GM21619 (cell line): ENCODE data around the gene MNAT1.
"Not testable (repeated sequence)": the region's sequence is repeated elsewhere in the genome, so short reads cannot be mapped to it uniquely, and the experiment has no call there.

Experiments
- ATAC-seq: cut with Tn5 transposase; IDR thresholded peaks from one replicate; pipeline ENCODE4 v1.9.1; 2021; ENCODE audit not compliant: unreplicated experiment

MNAT1 gene

DNA sequence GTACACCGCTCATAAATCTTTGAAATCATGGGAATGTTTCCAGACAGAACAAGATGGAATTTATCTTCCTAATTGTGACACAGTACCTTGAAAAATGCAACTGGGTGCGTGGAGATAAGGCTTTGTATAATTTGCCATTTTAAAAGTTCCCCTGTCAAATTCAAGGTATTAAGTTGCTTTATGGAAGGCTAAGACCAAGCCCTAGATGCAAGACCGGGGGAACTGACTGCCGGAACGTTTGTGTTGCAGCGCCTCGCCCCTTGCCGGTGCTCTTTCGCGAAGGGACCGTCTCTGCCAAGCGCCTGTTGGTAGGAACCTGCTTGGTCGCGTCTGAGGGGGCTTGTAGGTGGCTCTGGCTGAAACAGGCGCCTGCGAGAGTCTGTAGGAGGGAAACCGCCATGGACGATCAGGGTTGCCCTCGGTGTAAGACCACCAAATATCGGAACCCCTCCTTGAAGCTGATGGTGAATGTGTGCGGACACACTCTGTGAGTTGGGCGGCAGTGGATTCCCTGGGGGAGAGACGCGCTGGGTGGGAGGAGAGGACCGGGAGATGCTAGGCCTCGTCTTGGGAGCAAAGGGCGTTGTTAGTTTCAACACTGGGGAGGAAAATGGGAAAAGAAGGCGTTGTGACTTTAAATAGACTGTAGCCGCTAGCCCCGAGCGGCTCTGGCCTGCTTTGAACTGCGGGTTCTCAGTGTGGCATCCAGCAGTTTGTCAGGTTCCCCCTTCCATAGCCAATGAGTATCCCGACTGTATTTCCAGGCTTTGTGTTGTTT, at the start of gene MNAT1:
Gene MNAT1 (plus strand): TSS at position 297 of the 778 bp plus-strand sequence. CDS start 102 bp downstream, at position 399.
- peak; percentile 86 for ATAC-seq

DNA sequence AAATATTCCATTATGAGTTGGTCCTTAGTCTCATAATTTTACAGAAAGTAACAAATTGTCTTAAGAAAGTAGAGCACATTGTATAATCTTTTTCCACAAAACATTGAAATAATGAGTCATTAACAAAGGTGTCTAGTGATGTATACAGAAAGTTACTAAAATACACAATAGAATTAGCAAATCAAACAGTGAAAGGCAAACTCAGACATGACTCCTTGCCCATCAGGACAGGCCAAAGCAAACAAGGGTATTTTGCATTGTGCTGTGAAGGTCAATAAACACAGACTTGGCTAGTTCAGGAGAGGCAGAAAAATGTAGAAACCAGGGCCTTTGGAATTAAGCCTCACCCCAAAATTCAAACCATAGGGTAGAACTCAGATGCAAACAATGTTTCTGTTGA, 47.7 kb upstream of the MNAT1 start:
- ATAC-seq, result no peak

DNA sequence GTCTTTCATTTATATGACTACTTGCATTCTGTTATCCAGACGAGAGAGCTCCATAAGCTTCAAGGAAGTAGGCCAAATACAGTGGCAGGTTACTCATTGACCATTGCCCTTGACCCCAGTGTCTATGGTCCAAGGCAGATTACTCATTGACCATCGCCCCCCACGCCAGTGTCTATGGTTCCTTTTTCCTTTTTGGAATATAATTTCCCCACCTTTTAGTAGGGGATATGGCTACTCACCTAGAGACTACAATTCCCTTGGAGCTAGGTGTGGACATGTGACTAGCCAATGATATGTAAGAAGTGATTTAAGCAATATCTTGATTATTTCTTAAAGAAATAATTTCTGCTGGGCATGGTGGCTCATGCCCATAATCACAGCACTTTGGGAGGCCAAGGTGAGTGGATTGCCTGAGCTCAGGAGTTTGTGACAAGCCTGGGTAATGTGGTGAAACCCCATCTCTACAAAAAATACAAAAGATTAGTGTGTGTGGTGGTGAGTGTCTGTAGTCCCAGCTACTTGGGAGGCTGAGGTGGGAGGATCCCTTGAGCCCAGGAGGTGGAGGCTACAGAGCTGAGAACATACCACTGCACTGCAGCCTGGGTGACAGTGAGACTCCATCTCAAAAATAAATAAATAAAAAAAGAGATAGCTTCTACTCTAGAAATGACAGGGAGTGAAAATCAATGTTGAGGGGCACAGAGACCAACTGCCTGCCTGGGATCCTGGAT, 43.0 kb upstream of the MNAT1 start:
- ATAC-seq, result no peak

DNA sequence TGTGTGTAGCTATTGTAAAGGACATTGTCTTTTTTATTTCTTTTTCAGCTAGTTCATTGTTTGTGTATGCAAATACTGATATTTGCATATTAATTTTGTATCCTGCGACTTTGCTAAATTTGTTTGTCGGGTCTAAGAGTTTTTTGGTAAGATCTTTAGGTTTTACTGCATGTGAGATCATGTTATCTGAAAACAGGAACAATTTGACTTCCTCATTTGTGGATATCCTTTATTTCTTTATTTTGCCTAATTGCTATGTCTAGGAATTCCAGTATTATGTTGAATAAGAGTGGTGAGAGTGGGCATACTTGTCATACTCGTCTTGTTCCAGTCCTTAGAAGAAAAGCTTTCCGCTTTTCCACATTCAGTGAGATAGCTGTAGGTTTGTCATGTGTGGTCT, 39.2 kb upstream of the MNAT1 start:
- ATAC-seq, result no peak

DNA sequence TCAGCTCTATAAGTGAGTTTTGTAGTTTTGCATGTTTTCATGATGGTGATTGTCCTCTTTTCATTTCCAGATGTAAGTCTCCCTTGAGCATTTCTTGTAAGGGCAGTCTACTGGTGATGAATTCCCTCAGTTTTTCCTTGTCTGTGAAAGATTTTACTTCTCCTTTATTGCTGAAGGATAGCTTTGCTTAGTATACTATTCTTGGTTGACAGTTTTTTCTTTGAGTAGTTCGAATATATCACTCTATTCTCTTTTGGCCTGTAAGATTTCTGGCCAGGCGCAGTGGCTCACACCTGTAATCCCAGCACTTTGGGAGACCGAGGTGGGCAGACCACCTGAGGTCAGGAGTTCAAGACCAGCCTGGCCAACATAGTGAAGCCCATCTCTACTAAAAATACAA, 34.0 kb upstream of the MNAT1 start:
- ATAC-seq, result no peak

DNA sequence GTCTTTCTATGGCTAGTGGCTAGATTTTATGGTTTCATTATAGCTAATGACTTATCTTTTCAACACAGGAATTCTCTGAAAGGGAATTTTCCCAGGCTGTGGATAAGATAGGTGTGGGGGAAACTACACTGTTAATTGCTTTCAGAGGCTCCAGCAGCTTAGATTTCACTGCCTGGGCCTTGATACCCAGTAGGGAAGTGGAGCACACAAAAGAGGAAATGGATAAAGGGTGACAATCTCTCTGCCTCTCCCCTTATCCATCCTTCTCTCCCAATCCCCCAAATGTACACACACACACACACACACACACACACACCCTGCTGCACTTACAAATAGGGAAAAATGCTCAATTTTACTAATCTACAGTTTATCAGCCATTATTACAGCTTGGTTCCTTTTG, 29.5 kb upstream of the MNAT1 start:
- no peak for ATAC-seq

DNA sequence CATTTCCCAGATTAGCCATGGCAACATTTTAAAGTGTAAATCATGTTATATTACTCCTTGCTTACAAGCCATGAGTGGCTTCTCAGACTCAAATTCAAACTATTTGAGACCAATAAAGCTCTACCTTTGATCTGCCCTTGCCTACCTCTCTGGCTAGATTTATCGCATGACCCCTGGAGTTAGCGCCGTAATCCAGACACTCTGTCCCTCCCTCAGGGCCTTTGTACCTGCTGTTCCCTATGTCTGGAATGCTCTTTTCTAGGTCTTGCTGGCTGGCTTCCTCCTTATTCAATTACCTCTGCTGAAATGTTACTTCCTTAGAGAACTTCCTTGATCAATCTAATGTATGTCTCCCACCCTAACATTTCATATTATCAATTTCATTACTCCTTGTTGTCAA, 26.7 kb upstream of the MNAT1 start:
- ATAC-seq, result no peak

DNA sequence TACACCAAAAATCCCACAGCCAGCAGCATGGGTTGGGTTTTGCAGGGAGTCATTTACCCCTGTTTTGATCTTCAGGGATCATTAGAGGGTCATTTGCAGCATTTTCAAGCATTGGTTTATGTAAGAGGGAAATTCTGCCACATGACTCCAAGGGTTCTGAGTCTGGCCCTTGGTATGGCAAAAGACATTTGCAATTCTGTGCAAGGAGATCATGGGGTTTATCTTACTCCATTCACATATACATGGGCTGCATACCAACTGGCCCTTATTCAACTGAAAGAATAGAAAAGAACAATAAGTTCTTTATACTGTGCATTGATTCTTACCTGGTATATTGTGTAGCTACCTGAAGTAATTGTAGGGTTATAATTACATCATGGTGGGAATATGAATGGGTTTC, 24.1 kb upstream of the MNAT1 start:
- ATAC-seq, result no peak

DNA sequence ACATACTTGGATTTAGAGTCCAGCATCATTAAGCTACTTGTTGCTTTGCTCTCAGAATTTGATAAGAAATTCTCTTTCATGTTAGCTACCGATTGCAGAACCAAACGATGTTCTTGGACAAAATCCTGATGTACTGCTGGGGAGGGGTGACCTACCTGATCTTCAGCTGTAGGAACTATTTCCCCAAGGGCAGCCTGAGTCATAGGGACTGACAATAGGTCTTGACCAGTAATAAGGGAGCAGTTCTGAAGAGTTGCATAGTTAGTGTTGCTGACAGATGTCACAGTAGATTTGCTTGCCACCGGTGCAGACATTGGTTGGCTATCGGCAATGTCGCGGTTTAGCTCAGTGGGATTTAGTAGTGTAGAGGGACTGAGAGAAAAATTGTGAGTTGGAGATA, 21.0 kb upstream of the MNAT1 start:
- no peak for ATAC-seq

DNA sequence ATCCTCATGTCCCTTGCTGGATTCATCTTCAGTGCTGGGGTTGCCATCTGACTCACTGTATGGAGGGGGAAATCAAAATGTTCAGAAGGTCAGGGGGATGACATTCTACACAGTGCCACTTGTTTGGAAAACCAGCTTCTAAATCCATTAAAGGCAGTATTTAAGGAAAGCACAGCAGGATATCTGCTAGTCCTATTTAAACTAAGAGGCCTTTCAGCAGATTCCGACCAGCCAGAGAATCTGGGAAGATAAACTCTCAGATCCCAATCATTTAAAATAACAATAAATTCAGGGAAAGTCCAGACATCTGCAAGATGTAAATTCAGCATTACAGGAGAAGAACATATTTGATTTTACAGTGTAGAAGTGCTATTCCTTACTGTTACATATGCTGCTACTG, 14.2 kb upstream of the MNAT1 start:
- no peak for ATAC-seq

DNA sequence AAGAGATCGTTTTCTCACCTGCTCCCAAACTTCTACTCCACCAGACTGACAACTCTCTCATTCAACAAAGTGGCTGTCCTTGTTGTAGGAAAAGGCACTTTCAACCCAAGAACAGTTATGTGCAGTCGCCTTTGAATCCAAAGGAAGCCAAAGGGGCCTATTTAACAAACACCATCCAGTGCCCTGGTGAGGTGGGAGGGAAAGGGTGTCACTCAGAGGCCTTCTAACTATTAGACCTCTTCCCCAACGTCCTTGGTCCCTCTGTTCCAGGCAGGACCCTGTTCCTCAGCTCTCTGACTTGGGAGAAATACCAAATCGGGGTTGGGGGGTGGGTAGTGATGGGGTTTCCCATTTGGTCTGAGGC, 13.6 kb upstream of the MNAT1 start:
- ATAC-seq, result no peak

DNA sequence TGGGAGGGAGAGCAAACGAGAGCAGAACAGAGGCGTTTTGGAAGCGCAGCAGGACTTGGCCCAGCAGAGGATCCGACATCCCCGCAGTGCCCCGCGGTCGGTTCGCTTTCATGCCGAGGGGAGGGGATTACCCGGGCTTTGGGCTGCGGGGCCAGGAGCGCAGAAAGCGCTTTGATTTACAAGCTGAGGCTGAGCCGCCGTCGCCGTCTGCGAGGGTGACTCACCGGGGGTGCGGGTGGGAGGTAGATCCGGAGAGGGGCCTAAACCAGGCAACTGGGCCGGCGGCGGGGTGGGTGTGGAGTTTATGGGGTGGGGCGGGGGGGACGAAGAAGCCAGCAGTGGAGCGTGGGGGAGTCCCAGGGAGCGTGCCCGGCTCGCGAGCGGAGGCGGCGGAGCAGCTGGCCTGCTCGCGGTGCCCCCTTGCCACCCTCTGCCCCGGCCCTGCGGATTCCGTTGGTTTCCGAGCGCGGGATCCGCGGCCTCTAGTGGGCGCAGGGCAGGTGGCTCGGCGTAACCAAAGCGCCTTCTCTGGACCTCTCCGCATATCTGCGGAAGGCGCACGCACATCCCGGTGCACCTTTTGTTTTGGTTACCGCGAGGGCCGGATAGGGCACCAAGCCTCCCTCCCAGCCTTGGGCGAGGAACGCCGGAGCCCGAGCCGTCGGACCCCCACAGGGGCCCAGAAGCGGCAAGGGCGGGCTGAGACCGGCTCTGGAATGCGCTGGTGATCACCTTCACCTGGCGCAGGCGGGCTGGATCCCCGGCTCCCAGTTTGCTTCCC, 13.0 kb upstream of the MNAT1 start:
- no peak for ATAC-seq

DNA sequence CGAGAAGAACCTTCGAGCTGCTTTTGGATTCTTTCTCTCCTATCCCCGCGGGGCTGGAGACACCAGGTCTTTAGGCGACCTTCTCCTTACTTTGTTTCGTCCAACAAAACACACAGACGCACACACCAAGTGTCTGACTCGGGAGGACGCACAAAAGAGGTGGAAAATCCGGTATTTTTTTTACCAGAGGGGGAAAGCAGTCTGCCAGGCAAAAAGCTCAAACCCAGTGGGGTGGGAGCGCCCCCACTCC, 12.5 kb upstream of the MNAT1 start:
- no peak for ATAC-seq

DNA sequence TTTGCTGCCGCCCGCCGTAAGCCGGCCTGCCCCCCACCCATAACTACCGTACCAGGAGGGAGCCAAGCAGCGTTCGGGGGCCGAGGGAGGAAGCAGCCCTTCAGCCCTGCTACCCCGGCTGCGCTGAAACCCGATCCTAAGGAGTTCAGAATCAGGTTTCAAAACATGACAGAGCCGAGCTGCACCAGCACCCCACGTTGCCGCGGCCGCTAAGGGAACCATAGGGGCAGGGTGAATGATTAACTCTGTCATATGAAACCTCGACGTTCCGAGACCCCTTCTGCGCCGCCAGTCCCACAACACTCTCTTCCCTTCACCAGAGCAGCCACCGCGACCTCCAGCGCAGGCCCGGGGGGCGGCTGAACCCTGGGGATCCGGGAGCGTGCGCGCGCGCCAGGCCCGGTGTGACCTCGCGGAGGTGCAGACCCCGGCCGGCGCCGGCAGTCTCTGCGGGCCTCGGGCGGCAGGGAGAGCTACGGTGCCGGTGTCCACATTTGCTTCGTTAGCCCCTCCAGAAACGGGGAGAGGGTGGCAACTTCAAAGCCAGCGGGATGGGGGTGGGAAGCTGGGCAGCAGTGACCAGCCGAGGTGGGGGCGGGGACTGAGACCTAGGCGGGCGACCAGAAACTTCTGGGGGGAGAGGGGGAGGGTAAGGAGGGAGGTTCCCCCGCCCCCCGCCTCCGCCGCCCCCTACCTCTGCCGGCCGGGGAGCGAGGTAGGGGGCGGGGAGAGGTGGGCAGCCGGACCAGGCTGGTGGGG, 12.0 kb upstream of the MNAT1 start:
- peak; percentile 46 for ATAC-seq

DNA sequence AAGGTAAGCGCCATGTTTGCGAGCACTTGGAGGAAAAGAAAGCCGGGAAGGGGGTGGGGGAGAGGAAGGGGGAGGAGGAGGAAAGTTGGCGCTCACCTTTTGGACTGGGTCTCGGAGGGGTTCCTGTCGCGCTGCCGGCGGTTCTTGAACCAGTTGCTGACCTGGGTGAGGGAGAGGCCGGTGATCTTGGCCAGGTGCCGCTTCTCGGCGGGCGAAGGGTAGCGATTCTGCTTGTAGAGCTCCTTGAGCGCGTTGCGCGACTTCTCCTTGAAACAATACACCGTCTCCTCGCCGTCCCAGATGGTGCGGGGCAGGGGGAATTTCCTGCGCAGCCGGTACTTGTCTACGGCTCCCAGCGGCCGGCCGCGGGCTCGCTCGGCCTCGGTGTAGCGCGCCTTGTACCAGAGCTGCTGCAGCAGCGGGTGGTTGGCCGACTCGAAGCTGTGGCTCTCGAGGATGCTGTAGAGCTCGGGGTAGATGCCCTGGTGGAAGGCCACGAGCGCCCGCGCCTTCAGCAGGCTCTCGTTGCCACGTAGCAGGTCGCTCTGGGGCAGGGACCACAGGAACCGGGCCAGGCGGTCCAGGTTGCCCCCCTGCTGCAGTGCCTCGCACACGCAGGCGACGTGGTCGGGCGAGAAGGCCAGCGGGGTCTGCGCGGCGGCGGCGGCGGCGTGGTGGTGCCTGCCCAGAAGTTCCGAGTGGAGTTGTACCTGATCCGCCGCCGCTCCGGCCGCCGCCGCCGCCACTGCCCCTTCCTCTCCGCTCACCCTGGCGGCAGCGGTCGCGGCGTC, 11.2 kb upstream of the MNAT1 start:
- peak; percentile 35 for ATAC-seq

DNA sequence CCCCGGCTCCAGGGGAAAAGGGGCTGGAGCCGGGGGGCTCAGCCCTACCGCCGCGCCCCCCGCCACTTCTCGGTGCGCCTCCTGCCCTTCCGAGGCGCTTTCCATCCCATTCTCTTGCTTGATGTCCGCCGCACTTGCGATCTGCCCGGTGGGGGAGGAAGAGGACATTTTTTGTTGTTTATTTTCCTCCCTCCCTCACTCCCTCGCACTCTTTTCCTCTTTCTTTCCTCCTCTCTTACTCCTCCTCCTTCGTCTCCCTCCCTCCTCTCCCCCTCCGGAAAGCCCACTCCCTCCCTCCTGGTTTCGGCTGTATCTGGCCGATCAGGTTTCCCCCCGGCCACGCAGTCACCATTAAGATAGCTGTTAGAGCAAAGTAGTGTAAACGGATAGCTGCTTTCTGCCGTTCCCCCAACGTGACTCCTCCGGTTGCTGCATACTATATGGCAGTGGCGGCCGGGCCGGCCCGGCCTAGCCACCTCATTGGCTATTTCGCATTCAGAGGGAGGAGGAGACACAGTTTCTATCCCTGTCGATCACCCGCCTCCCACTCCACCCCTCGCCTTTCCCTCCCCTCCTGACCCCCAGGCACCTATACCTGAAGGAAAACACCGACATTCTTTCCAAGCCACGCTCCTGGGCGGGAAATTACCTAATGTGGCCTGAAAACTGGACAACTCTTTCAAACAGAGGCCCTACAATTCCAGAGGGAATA, 10.5 kb upstream of the MNAT1 start, which contains the start of gene SIX4:
Gene SIX4 (minus strand): TSS at position 445 of the 712 bp plus-strand sequence. CDS start 277 bp downstream, at position 168.
- ATAC-seq, result peak; percentile 46

DNA sequence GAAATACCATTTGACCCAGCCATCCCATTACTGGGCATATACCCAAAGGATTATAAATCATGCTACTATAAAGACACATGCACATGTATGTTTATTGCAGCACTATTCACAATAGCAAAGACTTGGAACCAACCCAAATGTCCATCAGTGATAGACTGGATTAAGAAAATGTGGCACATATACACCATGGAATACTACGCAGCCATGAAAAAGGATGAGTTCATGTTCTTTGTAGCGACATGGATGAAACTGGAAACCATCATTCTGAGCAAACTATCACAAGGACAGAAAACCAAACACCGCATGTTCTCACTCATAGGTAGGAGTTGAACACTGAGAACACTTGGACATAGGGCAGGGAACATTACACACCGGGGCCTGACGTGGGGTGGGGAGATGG, 3.3 kb upstream of the MNAT1 start:
- ATAC-seq, result not testable (repeated sequence)

DNA sequence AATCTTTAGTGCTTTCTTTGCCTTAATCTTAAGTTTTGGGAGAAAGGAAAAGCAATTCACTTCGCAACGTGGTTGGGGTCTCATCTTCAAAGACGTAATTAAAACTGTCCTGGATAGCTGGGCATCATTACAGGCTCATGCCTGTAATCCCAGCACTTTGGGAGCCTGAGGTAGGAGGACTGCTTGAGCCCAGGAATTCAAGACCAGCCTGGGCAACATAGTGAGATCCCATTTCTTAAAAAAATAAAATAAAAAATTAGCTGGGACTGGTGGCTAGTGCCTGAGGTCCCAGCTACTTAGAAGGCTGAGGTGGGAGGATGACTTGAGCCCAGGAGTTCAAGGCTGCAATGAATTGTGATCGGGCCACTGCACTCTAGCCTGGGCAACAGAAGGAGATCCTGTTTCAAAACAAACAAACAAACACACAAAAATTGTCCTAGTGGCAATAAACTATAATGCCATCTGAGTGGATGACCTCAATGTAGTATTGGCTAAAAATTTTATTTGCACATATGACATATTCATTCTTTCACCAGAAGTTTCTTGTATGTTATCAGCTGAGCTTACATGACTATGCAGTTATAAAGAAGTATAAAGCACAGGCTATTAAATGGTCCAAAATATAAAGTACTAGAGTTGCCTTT, 1.6 kb upstream of the MNAT1 start:
- no peak for ATAC-seq

DNA sequence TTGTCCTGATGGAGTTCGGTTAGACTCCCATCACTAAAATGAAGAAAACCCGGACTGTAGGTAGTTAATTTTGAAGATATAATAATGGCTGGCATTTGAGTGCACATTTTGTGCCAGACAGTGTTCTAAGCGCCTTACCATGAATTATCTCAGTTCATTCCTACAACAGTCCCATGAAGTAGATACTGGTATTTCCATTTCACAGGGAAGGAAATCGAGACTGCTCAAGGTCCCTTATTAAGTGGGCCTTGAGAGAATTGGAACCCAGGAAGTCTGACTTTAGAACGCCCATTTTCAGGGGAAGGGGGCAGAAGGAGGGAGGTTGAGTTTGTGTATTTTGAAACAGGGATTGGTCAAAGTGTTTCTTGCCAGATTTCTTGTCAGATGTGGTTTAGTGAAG, 855 bp downstream of the MNAT1 start:
- no peak for ATAC-seq
